SJCRH30 (cell line): Measurements from ENCODE around the gene TENM4. TPM values are rescaled to one million over a fixed set of nuclear protein-coding genes. Genes with fewer than 3 reads are reported as not detected.

Experiments
- DNase-seq, 2 experiments: peaks; one replicate each; pipeline ENCODE4 v3.0.0-alpha.2; 2015 to 2020
- H3K27ac ChIP-seq: fragments of 250-450 bp; sonication (Bioruptor Pico); 2 replicates; pipeline ENCODE4 v1.5.1; 2020; ENCODE audit warnings: mild to moderate bottlenecking, moderate library complexity
- H3K27me3 ChIP-seq: fragments of 250-450 bp; sonication (Bioruptor Pico); 2 replicates; pipeline ENCODE4 v1.5.1; 2020; ENCODE audit warnings: mild to moderate bottlenecking, moderate library complexity
- H3K36me3 ChIP-seq: fragments of 250-450 bp; sonication (Bioruptor Pico); 2 replicates; pipeline ENCODE4 v1.5.1; 2020; ENCODE audit warnings: mild to moderate bottlenecking, moderate library complexity
- H3K4me1 ChIP-seq: fragments of 250-450 bp; sonication (Bioruptor Pico); 2 replicates; pipeline ENCODE4 v1.5.1; 2020; ENCODE audit warnings: mild to moderate bottlenecking, moderate library complexity
- H3K4me3 ChIP-seq: fragments of 250-450 bp; sonication (Bioruptor Pico); 2 replicates; pipeline ENCODE4 v1.5.1; 2020; ENCODE audit warnings: mild to moderate bottlenecking, moderate library complexity
- H3K9me3 ChIP-seq: fragments of 250-450 bp; sonication (Bioruptor Pico); replicated peaks from 2 replicates; pipeline ENCODE4 v1.5.1; 2020; ENCODE audit warnings: mild to moderate bottlenecking, moderate library complexity
- total RNA-seq: library from RNA; depleted of rRNA; stranded (reverse); fragments of >200 nt; shearing (Covaris generic); gene quantifications from 2 replicates; pipeline ENCODE4 v1.2.3, GENCODE V29; 2014

TENM4 gene
- total RNA-seq, 1 experiment from 2014 or later, result 0.53 TPM

GRCh38 chr11:78949976-78950690 is 490.7 kb downstream of the TENM4 start:
- Histone ChIP-seq H3K4me3 (no peak overlapping the region), H3K27me3 (no peaks in the 10 kb centered on the region), H3K9me3 (no peaks in the 10 kb centered on the region), H3K4me1 (no peaks in the 10 kb centered on the region), H3K27ac (no peak overlapping the region), H3K36me3 (no peaks in the 10 kb centered on the region)
- no peak for DNase-seq

- DNase-seq, result no peak
- Histone ChIP-seq H3K4me1 (no peaks in the 10 kb centered on the region), H3K36me3 (no peaks in the 10 kb centered on the region), H3K27me3 (no peaks in the 10 kb centered on the region), H3K9me3 (no peaks in the 10 kb centered on the region), H3K4me3 (no peak overlapping the region), H3K27ac (no peak overlapping the region)
Observed at GRCh38 chr11:78946945-78947902, 493.6 kb downstream of the TENM4 start.

- Histone ChIP-seq H3K36me3 (no peaks in the 10 kb centered on the region), H3K9me3 (no peaks in the 10 kb centered on the region), H3K4me3 (no peak overlapping the region), H3K4me1 (peaks cover 6% of the 10 kb centered on the region), H3K27me3 (no peaks in the 10 kb centered on the region), H3K27ac (no peak overlapping the region)
- no peak for DNase-seq
Observed at GRCh38 chr11:78943841-78944240, 497.0 kb downstream of the TENM4 start.

- Histone ChIP-seq H3K4me1 (peaks cover 6% of the 10 kb centered on the region), H3K36me3 (no peaks in the 10 kb centered on the region), H3K27me3 (no peaks in the 10 kb centered on the region), H3K9me3 (no peaks in the 10 kb centered on the region), H3K27ac (no peak overlapping the region), H3K4me3 (no peak overlapping the region)
- DNase-seq, result no peak
Observed at GRCh38 chr11:78943154-78943553, 497.7 kb downstream of the TENM4 start.

- Histone ChIP-seq H3K4me3 (no peak overlapping the region), H3K9me3 (no peaks in the 10 kb centered on the region), H3K27ac (no peak overlapping the region), H3K27me3 (no peaks in the 10 kb centered on the region), H3K4me1 (peaks cover 6% of the 10 kb centered on the region), H3K36me3 (no peaks in the 10 kb centered on the region)
- DNase-seq, result peak in 1 of 2 experiments; percentile 23
Observed at GRCh38 chr11:78941226-78941851, 499.5 kb downstream of the TENM4 start.

GRCh38 chr11:78940500-78941225 is 500.2 kb downstream of the TENM4 start:
- DNase-seq, result peak; percentile 53 to 76
- Histone ChIP-seq H3K4me3 (no peak overlapping the region), H3K4me1 (peaks cover 6% of the 10 kb centered on the region), H3K36me3 (no peaks in the 10 kb centered on the region), H3K27me3 (no peaks in the 10 kb centered on the region), H3K27ac (no peak overlapping the region), H3K9me3 (no peaks in the 10 kb centered on the region)

GRCh38 chr11:78938971-78939370 is 501.9 kb downstream of the TENM4 start:
- Histone ChIP-seq H3K4me3 (no peak overlapping the region), H3K27ac (no peak overlapping the region), H3K27me3 (no peaks in the 10 kb centered on the region), H3K36me3 (no peaks in the 10 kb centered on the region), H3K9me3 (no peaks in the 10 kb centered on the region), H3K4me1 (peaks cover 6% of the 10 kb centered on the region)
- no peak for DNase-seq

GRCh38 chr11:78938036-78938435 is 502.8 kb downstream of the TENM4 start:
- H3K4me1 ChIP-seq, result peaks cover 6% of the 10 kb centered on the region
- DNase-seq, result no peak
- H3K4me3 ChIP-seq, result no peak overlapping the region
- no peaks in the 10 kb centered on the region for H3K36me3 ChIP-seq
- H3K27me3 ChIP-seq, result no peaks in the 10 kb centered on the region
- H3K9me3 ChIP-seq, result no peaks in the 10 kb centered on the region
- H3K27ac ChIP-seq, result no peak overlapping the region

- no peaks in the 10 kb centered on the region for H3K27me3 ChIP-seq
- H3K4me3 ChIP-seq, result no peak overlapping the region
- no peaks in the 10 kb centered on the region for H3K36me3 ChIP-seq
- no peak overlapping the region for H3K27ac ChIP-seq
- H3K4me1 ChIP-seq, result no peaks in the 10 kb centered on the region; the same call in 1 of the 2 replicates
- no peaks in the 10 kb centered on the region for H3K9me3 ChIP-seq
- no peak for DNase-seq
Observed at GRCh38 chr11:78935398-78936068, 505.3 kb downstream of the TENM4 start.

- Histone ChIP-seq H3K27me3 (no peaks in the 10 kb centered on the region), H3K4me1 (no peaks in the 10 kb centered on the region), H3K9me3 (no peaks in the 10 kb centered on the region), H3K36me3 (no peaks in the 10 kb centered on the region), H3K27ac (no peak overlapping the region), H3K4me3 (no peak overlapping the region)
- no peak for DNase-seq
Observed at GRCh38 chr11:78933350-78933749, 507.5 kb downstream of the TENM4 start.

- Histone ChIP-seq H3K27me3 (no peaks in the 10 kb centered on the region), H3K4me3 (no peak overlapping the region), H3K27ac (no peak overlapping the region), H3K36me3 (no peaks in the 10 kb centered on the region), H3K4me1 (no peaks in the 10 kb centered on the region), H3K9me3 (no peaks in the 10 kb centered on the region)
- DNase-seq, result no peak
Observed at GRCh38 chr11:78932757-78933156, 508.1 kb downstream of the TENM4 start.

- Histone ChIP-seq H3K9me3 (no peaks in the 10 kb centered on the region), H3K36me3 (no peaks in the 10 kb centered on the region), H3K27me3 (no peaks in the 10 kb centered on the region), H3K4me3 (no peak overlapping the region), H3K4me1 (no peaks in the 10 kb centered on the region), H3K27ac (no peak overlapping the region)
- DNase-seq, result no peak
Observed at GRCh38 chr11:78931891-78932290, 508.9 kb downstream of the TENM4 start.

- no peak overlapping the region for H3K27ac ChIP-seq
- DNase-seq, result no peak
- H3K4me3 ChIP-seq, result no peak overlapping the region
- no peaks in the 10 kb centered on the region for H3K36me3 ChIP-seq
- no peaks in the 10 kb centered on the region for H3K27me3 ChIP-seq
- H3K4me1 ChIP-seq, result no peaks in the 10 kb centered on the region
- H3K9me3 ChIP-seq, result no peaks in the 10 kb centered on the region
Observed at GRCh38 chr11:78930810-78931523, 509.9 kb downstream of the TENM4 start.

- Histone ChIP-seq H3K27ac (no peak overlapping the region), H3K9me3 (no peaks in the 10 kb centered on the region), H3K27me3 (no peaks in the 10 kb centered on the region), H3K4me3 (no peak overlapping the region), H3K4me1 (no peaks in the 10 kb centered on the region), H3K36me3 (no peaks in the 10 kb centered on the region)
- DNase-seq, result no peak
Observed at GRCh38 chr11:78929906-78930220, 511.0 kb downstream of the TENM4 start.
